ENCODE measurements around the gene RAX.

RAX gene

GRCh38 chr18:59305295-59305694 lies 32.0 kb upstream of the RAX start:
- POLR2A ChIA-PET: no interaction called here
- TF ChIP-seq FOXA1 (IDR thresholded peaks at IDR 0.05) (no peak), ARNT (IDR thresholded peaks at IDR 0.05) (no peak)
- DNase-seq (ENCODE audit: extremely low spot score): no peak
- CTCF ChIA-PET: interaction anchor here (0.6 to 1.1 kb wide), 2 partner anchors 39 to 518 kb away, joined by 3 to 4 read pairs; no protein-coding TSS in a partner anchor

- CTCF ChIA-PET: interaction anchor here (2.6 kb wide), 1 partner anchor 99 kb away, joined by 14 read pairs; no protein-coding TSS in a partner anchor
- TF ChIP-seq TARDBP (IDR thresholded peaks at IDR 0.05) (no peak), SUZ12 (IDR thresholded peaks at IDR 0.05) (no peak), ARNT (IDR thresholded peaks at IDR 0.05) (no peak)
- DNase-seq (ENCODE audit: extremely low spot score): no peak
- POLR2A ChIA-PET: no interaction called here
Observed at GRCh38 chr18:59303656-59304195, 30.5 kb upstream of the RAX start.

DNA sequence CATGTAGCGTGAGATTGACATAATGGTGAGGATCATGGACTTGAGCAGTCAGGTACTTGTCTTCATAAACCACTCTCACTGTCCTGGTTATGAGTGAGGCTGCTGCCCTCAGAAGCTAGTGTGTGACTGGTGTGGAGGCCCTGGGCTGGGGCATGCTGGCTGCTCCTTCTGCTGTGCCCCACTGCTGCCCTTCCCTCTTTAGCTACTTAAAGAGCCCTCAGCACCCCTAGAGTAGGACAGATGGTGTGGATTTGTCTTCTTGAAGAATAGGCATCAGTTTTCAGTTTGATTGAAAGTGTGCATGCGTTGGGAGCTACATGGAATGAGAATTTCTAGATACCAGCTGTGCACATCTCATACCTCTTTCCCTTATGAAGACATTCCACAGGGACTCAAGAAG lies 29.8 kb upstream of the RAX start:
- CTCF ChIA-PET: interaction anchor here (2.6 kb wide), 1 partner anchor 99 kb away, joined by 14 read pairs; no protein-coding TSS in a partner anchor
- POLR2A ChIA-PET: no interaction called here
- DNase-seq (ENCODE audit: extremely low spot score): no peak
- TF ChIP-seq HDGF (IDR thresholded peaks at IDR 0.05; ENCODE audit: borderline replicate concordance) (no peak), ELF4 (IDR thresholded peaks at IDR 0.05) (no peak), ZNF384 (IDR thresholded peaks at IDR 0.05) (no peak), SUZ12 (IDR thresholded peaks at IDR 0.05) (no peak), LEF1 (IDR thresholded peaks at IDR 0.05; ENCODE audit: borderline replicate concordance) (no peak), SP1 (IDR thresholded peaks at IDR 0.05) (no peak), FOXA1 (IDR thresholded peaks at IDR 0.05) (no peak), FOXM1 (IDR thresholded peaks at IDR 0.05; ENCODE audit: borderline replicate concordance) (no peak)

GRCh38 chr18:59301929-59302328 lies 28.7 kb upstream of the RAX start:
- POLR2A ChIA-PET: no interaction called here
- no peak for TF ChIP-seq L3MBTL2 (conservative IDR thresholded peaks at IDR 0.05)
- no peak for TF ChIP-seq FOXA1 (IDR thresholded peaks at IDR 0.05)
- TF ChIP-seq FOXM1 (IDR thresholded peaks at IDR 0.05; ENCODE audit: borderline replicate concordance): no peak
- no peak for TF ChIP-seq SUZ12 (IDR thresholded peaks at IDR 0.05)
- no peak for TF ChIP-seq ARNT (IDR thresholded peaks at IDR 0.05)
- TF ChIP-seq HDGF (IDR thresholded peaks at IDR 0.05; ENCODE audit: borderline replicate concordance): no peak
- no peak for TF ChIP-seq NFRKB (IDR thresholded peaks at IDR 0.05)
- no peak for TF ChIP-seq PKNOX1 (IDR thresholded peaks at IDR 0.05)
- TF ChIP-seq CTBP1 (IDR thresholded peaks at IDR 0.05; ENCODE audit: borderline replicate concordance): no peak
- no peak for TF ChIP-seq LEF1 (IDR thresholded peaks at IDR 0.05; ENCODE audit: borderline replicate concordance)
- no peak for TF ChIP-seq TARDBP (IDR thresholded peaks at IDR 0.05)
- no peak for TF ChIP-seq ELF4 (IDR thresholded peaks at IDR 0.05)
- DNase-seq (ENCODE audit: extremely low spot score): no peak
- CTCF ChIA-PET: interaction anchor here (2.6 kb wide), 1 partner anchor 100 kb away, joined by 14 read pairs; no protein-coding TSS in a partner anchor

DNA sequence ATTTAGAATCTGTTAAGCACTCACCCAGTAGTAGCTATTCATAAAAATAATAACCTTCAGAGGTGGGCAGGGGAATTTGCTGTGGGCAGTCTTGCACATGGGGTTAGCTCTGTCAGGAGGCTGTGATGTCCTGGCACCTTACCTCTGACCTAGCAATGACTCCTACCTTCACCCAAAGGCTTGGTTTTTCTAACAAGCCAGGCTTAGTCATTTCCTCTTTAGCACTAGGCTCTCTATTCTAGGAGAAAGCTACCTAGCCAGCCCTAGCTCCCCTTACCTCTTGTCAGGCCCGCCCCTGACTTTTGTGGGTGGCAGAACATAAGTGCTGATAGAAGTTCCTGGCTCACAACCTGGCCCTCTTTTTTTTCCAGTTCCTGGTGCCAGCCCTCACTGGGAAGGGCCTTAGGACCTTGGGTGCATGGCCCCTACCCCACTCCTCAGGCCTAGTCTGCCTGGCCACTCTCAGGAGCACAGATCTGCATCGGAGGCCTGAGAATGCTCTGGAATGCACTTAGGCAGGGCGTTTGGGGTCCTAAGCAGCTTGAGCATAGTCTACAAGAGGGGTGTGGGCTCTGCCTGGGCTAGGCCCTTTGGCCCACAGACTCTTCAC lies 27.5 kb upstream of the RAX start:
- no peak for TF ChIP-seq FOXA1 (IDR thresholded peaks at IDR 0.05)
- no peak for TF ChIP-seq TARDBP (IDR thresholded peaks at IDR 0.05)
- DNase-seq (ENCODE audit: extremely low spot score): no peak
- POLR2A ChIA-PET: no interaction called here
- CTCF ChIA-PET: interaction anchor here (0.6 to 0.8 kb wide), 2 partner anchors 30 to 181 kb away, joined by 3 to 4 read pairs; no protein-coding TSS in a partner anchor

- TF ChIP-seq SUZ12 (IDR thresholded peaks at IDR 0.05) (no peak), FOXM1 (IDR thresholded peaks at IDR 0.05; ENCODE audit: borderline replicate concordance) (no peak), BHLHE40 (IDR thresholded peaks at IDR 0.05; ENCODE audit: borderline replicate concordance) (no peak), HDGF (IDR thresholded peaks at IDR 0.05; ENCODE audit: borderline replicate concordance) (no peak), NFRKB (IDR thresholded peaks at IDR 0.05) (no peak), ZNF384 (IDR thresholded peaks at IDR 0.05) (no peak), CTBP1 (IDR thresholded peaks at IDR 0.05; ENCODE audit: borderline replicate concordance) (no peak), L3MBTL2 (conservative IDR thresholded peaks at IDR 0.05) (no peak), PKNOX1 (IDR thresholded peaks at IDR 0.05) (no peak), FOXK2 (IDR thresholded peaks at IDR 0.05) (no peak), FOXA1 (IDR thresholded peaks at IDR 0.05) (no peak), LEF1 (IDR thresholded peaks at IDR 0.05; ENCODE audit: borderline replicate concordance) (no peak), TARDBP (IDR thresholded peaks at IDR 0.05) (no peak), ARNT (IDR thresholded peaks at IDR 0.05) (no peak), SP1 (IDR thresholded peaks at IDR 0.05) (no peak)
- POLR2A ChIA-PET: no interaction called here
- DNase-seq (ENCODE audit: extremely low spot score): no peak
- CTCF ChIA-PET: interaction anchor here (1.8 kb wide), 1 partner anchor 104 kb away, joined by 4 read pairs; no protein-coding TSS in a partner anchor
Observed at GRCh38 chr18:59298871-59299270, 25.6 kb upstream of the RAX start.

DNA sequence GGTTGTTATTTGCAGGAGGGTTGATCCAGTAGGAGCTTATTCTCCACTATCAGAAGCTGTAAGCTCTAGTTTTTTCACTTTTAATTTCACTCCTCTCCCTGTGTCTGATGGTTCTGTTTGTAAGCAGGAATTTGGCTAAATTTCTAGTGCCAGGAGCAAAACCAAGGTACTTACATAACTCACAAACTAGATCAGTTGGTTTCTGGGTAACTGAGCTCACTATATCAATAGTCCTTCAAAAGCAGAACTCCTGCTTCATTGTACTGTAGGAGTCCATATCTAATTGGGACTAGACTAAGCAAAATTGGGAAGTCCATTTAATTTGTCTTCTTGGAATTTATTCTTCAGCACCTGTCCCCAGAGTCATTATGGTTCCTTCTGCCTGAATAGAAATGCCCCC lies 20.1 kb upstream of the RAX start:
- CTCF ChIA-PET: no interaction called here
- TF ChIP-seq ARNT (IDR thresholded peaks at IDR 0.05) (no peak), FOXA1 (IDR thresholded peaks at IDR 0.05) (no peak), NFRKB (IDR thresholded peaks at IDR 0.05) (no peak)
- POLR2A ChIA-PET: no interaction called here
- DNase-seq (ENCODE audit: extremely low spot score): no peak

Data from HEK293T (cell line).